Measurements from ENCODE around the gene ARL11.

Gene ARL11

GRCh38 chr13:49664606-49665005 is 36.3 kb downstream of the ARL11 start:
- Mint-ChIP-seq H3K9me3 (no peaks in the 10 kb centered on the region), H3K36me3 (ENCODE audit: insufficient read depth) (peaks cover 20% of the 10 kb centered on the region), H3K4me3 (no peak overlapping the region), H3K4me1 (peaks cover 5% of the 10 kb centered on the region), H3K27ac (ENCODE audit: low read depth) (no peak overlapping the region), H3K27me3 (no peaks in the 10 kb centered on the region)
- no peak for DNase-seq (ENCODE audit: low spot score in 2 of 2)
- no peak for ATAC-seq (replicated peaks; ENCODE audit: extremely low read depth, poor library complexity, severe bottlenecking)

GRCh38 chr13:49667773-49668172 is 39.5 kb downstream of the ARL11 start:
- Mint-ChIP-seq H3K9me3 (no peaks in the 10 kb centered on the region), H3K27ac (ENCODE audit: low read depth) (no peak overlapping the region)

GRCh38 chr13:49669735-49670309 is 41.5 kb downstream of the ARL11 start:
- Mint-ChIP-seq H3K4me1 (peaks cover 5% of the 10 kb centered on the region), H3K27ac (ENCODE audit: low read depth) (no peak overlapping the region), H3K27me3 (no peaks in the 10 kb centered on the region), H3K9me3 (no peaks in the 10 kb centered on the region), H3K36me3 (ENCODE audit: insufficient read depth) (peaks cover 18% of the 10 kb centered on the region), H3K4me3 (no peak overlapping the region)
- ATAC-seq (replicated peaks; ENCODE audit: extremely low read depth, poor library complexity, severe bottlenecking) (no peak), DNase-seq (ENCODE audit: low spot score in 2 of 2) (no peak)

More at GRCh38 chr13:49667773-49668172, 39.5 kb downstream of the ARL11 start:
- ATAC-seq (replicated peaks; ENCODE audit: extremely low read depth, poor library complexity, severe bottlenecking) (no peak), DNase-seq (ENCODE audit: low spot score in 2 of 2) (no peak)
- peaks cover 5% of the 10 kb centered on the region for H3K4me1 Mint-ChIP-seq
- no peak overlapping the region for H3K4me3 Mint-ChIP-seq
- no peaks in the 10 kb centered on the region for H3K27me3 Mint-ChIP-seq
- peaks cover 16% of the 10 kb centered on the region for H3K36me3 Mint-ChIP-seq (ENCODE audit: insufficient read depth)

GRCh38 chr13:49670828-49671227 is 42.5 kb downstream of the ARL11 start:
- ATAC-seq (replicated peaks; ENCODE audit: extremely low read depth, poor library complexity, severe bottlenecking) (no peak), DNase-seq (ENCODE audit: low spot score in 2 of 2) (no peak)
- Mint-ChIP-seq H3K27me3 (no peaks in the 10 kb centered on the region), H3K36me3 (ENCODE audit: insufficient read depth) (peaks cover 15% of the 10 kb centered on the region), H3K27ac (ENCODE audit: low read depth) (no peak overlapping the region), H3K4me1 (peaks cover 3% of the 10 kb centered on the region), H3K4me3 (no peak overlapping the region), H3K9me3 (no peaks in the 10 kb centered on the region)

GRCh38 chr13:49676581-49677298 is 48.4 kb downstream of the ARL11 start:
- DNase-seq (ENCODE audit: low spot score in 2 of 2) (no peak), ATAC-seq (replicated peaks; ENCODE audit: extremely low read depth, poor library complexity, severe bottlenecking) (no peak)
- Mint-ChIP-seq H3K4me3 (no peak overlapping the region), H3K27ac (ENCODE audit: low read depth) (no peak overlapping the region), H3K9me3 (no peaks in the 10 kb centered on the region), H3K4me1 (no peaks in the 10 kb centered on the region), H3K27me3 (no peaks in the 10 kb centered on the region), H3K36me3 (ENCODE audit: insufficient read depth) (peaks cover 5% of the 10 kb centered on the region)

- Mint-ChIP-seq H3K27ac (ENCODE audit: low read depth) (no peak overlapping the region), H3K36me3 (ENCODE audit: insufficient read depth) (peaks cover 5% of the 10 kb centered on the region), H3K4me1 (no peaks in the 10 kb centered on the region), H3K4me3 (no peak overlapping the region), H3K27me3 (no peaks in the 10 kb centered on the region), H3K9me3 (no peaks in the 10 kb centered on the region)
- no peak for DNase-seq (ENCODE audit: low spot score in 2 of 2)
- no peak for ATAC-seq (replicated peaks; ENCODE audit: extremely low read depth, poor library complexity, severe bottlenecking)
Observed at GRCh38 chr13:49678191-49678914, 50.0 kb downstream of the ARL11 start.

GRCh38 chr13:49679246-49679645 is 50.9 kb downstream of the ARL11 start:
- Mint-ChIP-seq H3K27me3 (no peaks in the 10 kb centered on the region), H3K27ac (ENCODE audit: low read depth) (no peak overlapping the region), H3K9me3 (no peaks in the 10 kb centered on the region), H3K36me3 (ENCODE audit: insufficient read depth) (peaks cover 4% of the 10 kb centered on the region), H3K4me1 (peaks cover 7% of the 10 kb centered on the region), H3K4me3 (no peak overlapping the region)
- ATAC-seq (replicated peaks; ENCODE audit: extremely low read depth, poor library complexity, severe bottlenecking) = no peak
- DNase-seq (ENCODE audit: low spot score in 2 of 2) = no peak

- no peaks in the 10 kb centered on the region for H3K9me3 Mint-ChIP-seq
- no peaks in the 10 kb centered on the region for H3K27me3 Mint-ChIP-seq
- H3K4me1 Mint-ChIP-seq = peaks cover 17% of the 10 kb centered on the region
- H3K36me3 Mint-ChIP-seq (ENCODE audit: insufficient read depth) = peaks cover 7% of the 10 kb centered on the region
- no peak overlapping the region for H3K4me3 Mint-ChIP-seq
- no peak overlapping the region for H3K27ac Mint-ChIP-seq (ENCODE audit: low read depth)
- DNase-seq (ENCODE audit: low spot score in 2 of 2) = no peak
- no peak for ATAC-seq (replicated peaks; ENCODE audit: extremely low read depth, poor library complexity, severe bottlenecking)
Observed at GRCh38 chr13:49681842-49682435, 53.6 kb downstream of the ARL11 start.
